Activated CD8-positive, alpha-beta memory T cell treated with anti-CD3 and anti-CD28 coated beads, Interleukin-2, amount 50 U/mL, for 1 hour (primary cell): ENCODE data around the gene TARP.

Experiments
- DNase-seq: peaks from one replicate; pipeline ENCODE4 v3.0.0-alpha.2; 2020; ENCODE audit errors: extremely low read depth

TARP gene

DNA sequence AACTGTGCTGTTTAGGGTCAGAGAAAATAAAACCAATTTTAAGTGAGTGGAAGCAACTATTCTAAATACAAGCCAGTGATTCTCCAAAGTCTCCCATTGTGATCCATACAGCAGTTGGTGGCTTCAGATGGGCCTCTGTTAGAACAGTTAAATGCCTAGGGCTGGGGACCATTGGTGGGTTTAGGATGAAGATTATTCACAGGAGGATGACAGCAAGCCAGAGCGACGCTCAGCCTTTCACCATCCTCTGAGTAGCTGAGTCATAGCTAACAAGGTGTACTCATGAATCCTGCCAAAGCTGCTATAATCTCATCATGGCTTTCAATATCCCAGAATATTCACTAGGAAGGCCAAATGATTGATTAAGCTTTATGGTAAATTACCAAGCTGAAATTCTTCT lies 55.8 kb downstream of the TARP start:
- no peak for DNase-seq

DNA sequence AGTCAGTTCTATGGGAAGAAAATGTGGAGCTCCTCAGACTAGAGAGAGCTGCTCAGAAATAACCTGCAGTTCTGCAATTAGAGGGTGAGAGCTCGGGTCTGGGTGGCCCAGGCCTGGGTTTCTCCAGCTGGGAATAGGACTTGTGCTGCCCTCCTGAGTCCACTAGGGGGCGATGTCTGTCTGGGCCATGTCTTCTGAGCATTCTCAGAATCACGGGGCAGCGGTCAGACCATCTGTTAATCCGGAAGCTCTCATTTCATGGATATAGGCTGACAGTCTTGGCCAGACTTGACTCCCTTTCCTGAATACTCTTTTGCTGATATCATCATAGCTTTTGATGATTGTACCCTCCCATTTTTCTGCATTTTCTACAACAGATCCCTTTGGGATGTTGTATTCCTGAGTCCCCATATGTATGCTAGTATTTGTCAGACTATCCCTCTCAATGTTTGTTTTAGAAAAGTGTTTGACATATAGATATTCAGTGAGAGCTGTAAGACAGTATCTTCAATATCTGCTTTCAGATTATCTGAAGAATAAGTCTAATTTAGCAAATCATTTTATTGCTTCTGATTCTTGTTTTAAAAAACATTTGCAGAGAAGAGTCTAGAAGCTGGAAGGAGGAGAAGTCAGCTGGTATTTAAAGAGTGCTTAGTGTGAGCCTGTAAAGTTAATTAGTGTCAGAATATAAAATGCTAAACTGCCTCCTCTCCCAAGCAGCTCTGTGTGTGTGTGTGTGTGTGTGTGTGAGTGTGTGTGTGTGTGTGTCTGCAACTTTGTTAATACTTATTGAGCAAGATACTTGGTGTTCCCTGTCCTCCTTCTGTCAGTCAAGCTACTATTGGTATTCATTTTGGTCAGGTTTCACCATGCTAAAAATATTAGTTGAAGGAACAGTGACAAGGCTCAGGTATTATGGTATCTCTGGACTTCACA lies 57.4 kb downstream of the TARP start:
- DNase-seq = peak; percentile 64

DNA sequence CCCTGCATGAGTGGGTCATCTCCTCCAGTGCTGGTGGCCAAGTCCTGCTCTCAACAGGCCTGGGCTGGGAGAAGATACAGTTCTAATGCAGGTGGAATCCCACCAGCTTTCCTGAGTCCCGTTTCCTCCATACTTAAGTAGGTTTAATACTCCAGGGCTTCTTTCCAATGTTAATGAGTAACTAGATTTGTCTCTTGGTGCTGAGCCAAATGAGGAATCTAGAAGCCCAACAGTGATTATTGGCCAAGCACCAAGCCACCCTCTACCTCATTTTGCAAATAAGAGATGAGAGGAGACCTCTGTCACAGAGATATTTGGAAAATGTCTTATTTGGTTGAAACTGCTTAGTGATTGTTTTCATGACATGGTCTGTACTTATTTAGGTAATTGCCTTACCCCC lies 58.3 kb downstream of the TARP start:
- no peak for DNase-seq

DNA sequence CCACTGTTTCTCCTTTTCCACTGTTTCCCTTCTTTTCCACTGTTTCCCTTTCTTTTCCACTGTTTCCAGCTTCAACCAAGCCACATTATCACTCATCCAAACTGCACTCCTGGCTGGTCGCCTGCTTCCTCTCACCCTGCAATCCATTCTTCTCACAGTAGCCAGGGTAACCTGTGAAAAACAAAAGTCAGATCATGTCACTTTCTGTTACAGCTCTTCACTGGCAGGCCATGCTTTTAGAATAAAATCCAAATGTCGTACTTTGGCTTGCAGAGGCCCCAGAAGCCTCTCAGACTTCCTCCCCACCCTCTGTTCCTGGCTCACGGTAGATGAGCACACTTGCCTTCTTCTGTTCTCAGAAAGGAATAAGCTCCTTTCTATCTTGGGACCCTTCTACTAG lies 61.5 kb downstream of the TARP start:
- no peak for DNase-seq

DNA sequence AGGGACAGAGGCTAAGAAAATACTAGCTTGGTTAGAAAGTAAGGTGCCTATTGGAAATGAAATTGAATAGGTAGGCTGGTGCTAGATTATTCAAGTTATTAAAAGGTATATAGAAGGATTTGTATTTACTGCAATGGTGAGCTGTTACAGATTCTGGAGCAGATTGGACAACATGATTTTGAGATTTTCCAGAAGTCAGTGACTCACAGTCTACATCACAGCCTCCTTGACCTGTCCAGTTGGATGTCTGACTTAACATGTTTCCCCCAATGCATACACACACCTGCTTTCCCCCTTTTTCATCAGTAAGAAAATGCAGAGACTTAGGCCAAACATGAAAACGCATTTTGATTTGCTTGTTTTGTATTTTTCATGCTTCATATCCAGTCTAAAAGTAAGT lies 62.0 kb downstream of the TARP start:
- DNase-seq = no peak
